Activated CD4-positive, alpha-beta memory T cell treated with anti-CD3 and anti-CD28 coated beads, Interleukin-2, amount 10 ng/mL, durations not matched to agents 7 days and 5 days (primary cell): Measurements from ENCODE around the gene ULK3. TPM values are rescaled to one million over a fixed set of nuclear protein-coding genes. Genes with fewer than 3 reads are reported as not detected.

ENCODE experiments used
- CTCF ChIA-PET: fragments of 350-600 bp; sonication (Branson Sonifier 250); formaldehyde crosslinking; loops from one replicate; lab custom pipeline; 2021; ENCODE audit warnings: antibody characterized with exemption, inconsistent platforms; lab: Charles Lee
- POLR2A ChIA-PET: fragments of 350-600 bp; sonication (Branson Sonifier 250); formaldehyde crosslinking; loops from one replicate; lab custom pipeline; 2021; ENCODE audit warnings: antibody characterized with exemption; lab: Charles Lee
- DNase-seq: peaks from one replicate; pipeline ENCODE4 v3.0.0-alpha.2; 2020
- H3K27ac Mint-ChIP-seq: one replicate; pipeline ENCODE4 v1.8.0; 2021; ENCODE audit warnings: mild to moderate bottlenecking, mixed read lengths
- H3K27me3 Mint-ChIP-seq: one replicate; pipeline ENCODE4 v1.8.0; 2021; ENCODE audit warnings: mixed read lengths
- H3K36me3 Mint-ChIP-seq: one replicate; pipeline ENCODE4 v1.8.0; 2021; ENCODE audit warnings: low read depth, mixed read lengths
- H3K4me1 Mint-ChIP-seq: one replicate; pipeline ENCODE4 v1.8.0; 2021; ENCODE audit warnings: mixed read lengths
- H3K4me3 Mint-ChIP-seq: one replicate; pipeline ENCODE4 v1.8.0; 2021; ENCODE audit warnings: mild to moderate bottlenecking, mixed read lengths
- H3K9me3 Mint-ChIP-seq: one replicate; pipeline ENCODE4 v1.8.0; 2021; ENCODE audit warnings: mixed read lengths
- total RNA-seq, 2 experiments: library from RNA; stranded (reverse); gene quantifications; one replicate each; pipeline ENCODE4 v1.2.3, GENCODE V29; 2021

ULK3 gene
- total RNA-seq, 2 experiments from 2014 or later = 74.9 to 84.2 TPM

DNA sequence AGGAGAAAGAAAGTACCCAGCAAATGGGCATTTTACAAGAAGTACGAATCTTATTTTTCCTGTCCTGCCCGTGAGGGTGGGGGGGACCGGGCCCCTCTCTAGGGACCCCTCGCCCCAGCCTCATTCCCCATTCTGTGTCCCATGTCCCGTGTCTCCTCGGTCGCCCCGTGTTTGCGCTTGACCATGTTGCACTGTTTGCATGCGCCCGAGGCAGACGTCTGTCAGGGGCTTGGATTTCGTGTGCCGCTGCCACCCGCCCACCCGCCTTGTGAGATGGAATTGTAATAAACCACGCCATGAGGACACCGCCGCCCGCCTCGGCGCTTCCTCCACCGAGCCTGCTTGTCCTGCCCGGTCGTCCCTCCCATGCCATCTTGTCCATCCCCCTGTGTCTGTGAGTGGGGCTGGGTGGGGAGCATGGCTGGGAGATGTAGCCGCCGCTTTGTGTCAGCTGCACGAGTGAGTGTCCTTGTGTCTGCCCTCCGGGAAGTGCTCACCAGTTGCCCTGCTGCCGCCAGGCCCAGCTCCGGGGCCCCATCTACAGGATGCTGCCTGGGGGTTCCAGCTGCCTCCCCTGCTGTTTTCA, 40.0 kb downstream of the ULK3 start:
- H3K9me3 Mint-ChIP-seq = no peaks in the 10 kb centered on the region
- peaks cover 60% of the 10 kb centered on the region for H3K36me3 Mint-ChIP-seq
- ChIA-PET POLR2A (interaction anchor here (35.1 kb wide), 1 partner anchor 22 kb away, joined by 1214 read pairs; the partner anchor contains the start of gene CSK), CTCF (interaction anchor here (1.0 to 38.3 kb wide), 2 partner anchors 10 to 23 kb away, joined by 3 to 1235 read pairs; partner anchors contain the start of gene CSK)
- no peak for DNase-seq
- H3K27ac Mint-ChIP-seq = no peak overlapping the region
- H3K27me3 Mint-ChIP-seq = no peaks in the 10 kb centered on the region
- peaks cover 44% of the 10 kb centered on the region for H3K4me1 Mint-ChIP-seq
- H3K4me3 Mint-ChIP-seq = no peak overlapping the region

DNA sequence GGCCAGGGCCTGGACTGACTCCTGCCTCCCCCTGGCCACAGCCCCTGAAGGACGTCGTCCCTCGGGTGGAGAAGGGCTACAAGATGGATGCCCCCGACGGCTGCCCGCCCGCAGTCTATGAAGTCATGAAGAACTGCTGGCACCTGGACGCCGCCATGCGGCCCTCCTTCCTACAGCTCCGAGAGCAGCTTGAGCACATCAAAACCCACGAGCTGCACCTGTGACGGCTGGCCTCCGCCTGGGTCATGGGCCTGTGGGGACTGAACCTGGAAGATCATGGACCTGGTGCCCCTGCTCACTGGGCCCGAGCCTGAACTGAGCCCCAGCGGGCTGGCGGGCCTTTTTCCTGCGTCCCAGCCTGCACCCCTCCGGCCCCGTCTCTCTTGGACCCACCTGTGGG, 40.7 kb downstream of the ULK3 start:
- H3K9me3 Mint-ChIP-seq = no peaks in the 10 kb centered on the region
- peaks cover 65% of the 10 kb centered on the region for H3K36me3 Mint-ChIP-seq
- CTCF ChIA-PET = interaction anchor here (38.3 kb wide), 1 partner anchor 22 kb away, joined by 1235 read pairs; the partner anchor contains the start of gene CSK
- H3K4me3 Mint-ChIP-seq = no peak overlapping the region
- H3K27ac Mint-ChIP-seq = no peak overlapping the region
- no peaks in the 10 kb centered on the region for H3K27me3 Mint-ChIP-seq
- POLR2A ChIA-PET = interaction anchor here (0.6 to 35.1 kb wide), 3 partner anchors 21 to 273 kb away, joined by 3 to 1214 read pairs (median 3); partner anchors contain the start of gene CSK
- H3K4me1 Mint-ChIP-seq = peaks cover 49% of the 10 kb centered on the region
- DNase-seq = no peak

DNA sequence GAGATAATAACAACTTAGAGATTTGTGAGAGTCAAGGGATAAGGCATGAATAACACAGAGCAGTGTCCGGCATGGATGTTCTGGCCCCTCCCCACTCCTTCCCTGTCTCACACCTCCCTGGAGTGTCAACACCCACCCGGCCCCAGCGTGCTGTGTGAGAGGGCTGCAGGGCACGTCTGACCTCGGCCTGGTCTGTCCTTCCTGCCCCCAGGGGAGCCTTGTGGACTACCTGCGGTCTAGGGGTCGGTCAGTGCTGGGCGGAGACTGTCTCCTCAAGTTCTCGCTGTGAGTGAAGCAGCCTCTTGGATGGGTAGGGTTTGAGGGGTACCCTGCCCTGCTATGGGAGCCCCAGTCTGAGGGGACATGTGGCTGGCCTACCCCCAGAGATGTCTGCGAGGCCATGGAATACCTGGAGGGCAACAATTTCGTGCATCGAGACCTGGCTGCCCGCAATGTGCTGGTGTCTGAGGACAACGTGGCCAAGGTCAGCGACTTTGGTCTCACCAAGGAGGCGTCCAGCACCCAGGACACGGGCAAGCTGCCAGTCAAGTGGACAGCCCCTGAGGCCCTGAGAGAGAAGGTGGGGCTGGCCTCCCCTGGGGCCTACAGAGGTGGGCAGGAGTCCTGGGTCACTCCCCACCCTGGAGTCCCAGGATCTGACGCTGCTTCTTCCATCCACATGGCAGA, 41.5 kb downstream of the ULK3 start:
- POLR2A ChIA-PET = interaction anchor here (35.1 kb wide), 1 partner anchor 20 kb away, joined by 1214 read pairs; the partner anchor contains the start of gene CSK

DNA sequence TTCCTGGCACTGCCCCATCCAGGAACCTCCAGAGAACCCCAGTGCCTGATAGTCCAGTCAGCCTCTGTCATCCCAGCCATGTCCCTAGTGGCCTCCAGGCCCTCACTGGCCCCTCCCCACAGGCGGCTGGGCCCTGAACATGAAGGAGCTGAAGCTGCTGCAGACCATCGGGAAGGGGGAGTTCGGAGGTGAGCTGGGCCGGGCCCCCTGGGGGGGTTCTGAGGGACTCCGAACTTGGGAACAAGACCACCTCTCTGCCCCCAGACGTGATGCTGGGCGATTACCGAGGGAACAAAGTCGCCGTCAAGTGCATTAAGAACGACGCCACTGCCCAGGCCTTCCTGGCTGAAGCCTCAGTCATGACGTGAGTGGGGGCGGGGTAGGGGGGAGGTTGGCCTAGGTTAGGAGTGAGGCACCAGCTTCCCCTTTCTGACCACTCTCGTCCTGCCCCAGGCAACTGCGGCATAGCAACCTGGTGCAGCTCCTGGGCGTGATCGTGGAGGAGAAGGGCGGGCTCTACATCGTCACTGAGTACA, 42.3 kb downstream of the ULK3 start:
- Mint-ChIP-seq H3K9me3 (no peaks in the 10 kb centered on the region), H3K4me3 (no peak overlapping the region), H3K4me1 (peaks cover 50% of the 10 kb centered on the region), H3K27ac (no peak overlapping the region), H3K27me3 (no peaks in the 10 kb centered on the region), H3K36me3 (peaks cover 70% of the 10 kb centered on the region)
- ChIA-PET CTCF (interaction anchor here (1.1 to 38.3 kb wide), 3 partner anchors 21 to 101 kb away, joined by 3 to 1235 read pairs (median 3); partner anchors contain the start of genes CSK and ULK3), POLR2A (interaction anchor here (1.5 to 35.1 kb wide), 3 partner anchors 8 to 69 kb away, joined by 3 to 1214 read pairs (median 6); partner anchors contain the start of gene CSK)
- no peak for DNase-seq

More for the DNA sequence above, 41.5 kb downstream of the ULK3 start:
- H3K27ac Mint-ChIP-seq = no peak overlapping the region
- CTCF ChIA-PET = interaction anchor here (38.3 kb wide), 1 partner anchor 21 kb away, joined by 1235 read pairs; the partner anchor contains the start of gene CSK
- H3K36me3 Mint-ChIP-seq = peaks cover 65% of the 10 kb centered on the region
- no peak overlapping the region for H3K4me3 Mint-ChIP-seq
- H3K27me3 Mint-ChIP-seq = no peaks in the 10 kb centered on the region
- H3K4me1 Mint-ChIP-seq = peaks cover 45% of the 10 kb centered on the region
- DNase-seq = no peak
- H3K9me3 Mint-ChIP-seq = no peaks in the 10 kb centered on the region

DNA sequence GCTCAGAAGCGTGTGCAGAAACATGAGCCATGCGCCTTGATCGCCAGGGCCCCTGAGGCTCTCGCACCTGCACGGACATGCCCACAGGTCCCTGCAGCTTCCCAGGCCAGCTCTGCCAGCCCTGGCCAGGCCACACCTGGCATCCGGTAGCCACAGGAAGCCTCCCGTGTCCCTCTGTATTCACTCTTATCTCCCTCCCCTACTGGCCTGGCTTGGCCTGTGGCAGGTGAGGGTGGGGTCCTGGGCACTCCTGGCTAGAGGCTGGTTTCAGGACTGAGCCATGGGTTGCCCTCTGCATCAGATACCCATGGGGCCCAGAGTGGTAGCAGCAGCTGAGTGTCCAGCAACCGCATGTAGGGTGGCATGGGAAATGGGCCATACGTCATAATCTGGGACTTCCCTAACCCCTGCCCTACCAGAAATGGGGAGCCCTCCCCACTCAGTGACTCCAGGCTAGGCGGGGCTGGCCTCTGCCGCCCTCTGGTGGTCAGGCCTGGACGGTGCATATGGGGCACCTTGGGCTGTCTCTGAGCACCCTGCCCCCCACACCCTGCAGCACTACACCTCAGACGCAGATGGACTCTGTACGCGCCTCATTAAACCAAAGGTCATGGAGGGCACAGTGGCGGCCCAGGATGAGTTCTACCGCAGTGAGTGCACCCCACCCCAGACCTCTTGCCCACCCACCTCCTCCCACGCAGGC, 42.9 kb downstream of the ULK3 start:
- POLR2A ChIA-PET = interaction anchor here (0.8 to 35.1 kb wide), 7 partner anchors 9 to 164 kb away, joined by 3 to 1214 read pairs (median 3); partner anchors contain the start of gene CSK
- Mint-ChIP-seq H3K27me3 (no peaks in the 10 kb centered on the region), H3K27ac (peak overlapping the region; percentile 73), H3K36me3 (peaks cover 74% of the 10 kb centered on the region), H3K4me3 (no peak overlapping the region), H3K4me1 (peaks cover 56% of the 10 kb centered on the region), H3K9me3 (no peaks in the 10 kb centered on the region)
- CTCF ChIA-PET = interaction anchor here (0.5 to 38.3 kb wide), 11 partner anchors 15 to 333 kb away, joined by 3 to 1235 read pairs (median 3); partner anchors contain the start of genes CPLX3, CSK and ULK3
- DNase-seq = peak; percentile 89

DNA sequence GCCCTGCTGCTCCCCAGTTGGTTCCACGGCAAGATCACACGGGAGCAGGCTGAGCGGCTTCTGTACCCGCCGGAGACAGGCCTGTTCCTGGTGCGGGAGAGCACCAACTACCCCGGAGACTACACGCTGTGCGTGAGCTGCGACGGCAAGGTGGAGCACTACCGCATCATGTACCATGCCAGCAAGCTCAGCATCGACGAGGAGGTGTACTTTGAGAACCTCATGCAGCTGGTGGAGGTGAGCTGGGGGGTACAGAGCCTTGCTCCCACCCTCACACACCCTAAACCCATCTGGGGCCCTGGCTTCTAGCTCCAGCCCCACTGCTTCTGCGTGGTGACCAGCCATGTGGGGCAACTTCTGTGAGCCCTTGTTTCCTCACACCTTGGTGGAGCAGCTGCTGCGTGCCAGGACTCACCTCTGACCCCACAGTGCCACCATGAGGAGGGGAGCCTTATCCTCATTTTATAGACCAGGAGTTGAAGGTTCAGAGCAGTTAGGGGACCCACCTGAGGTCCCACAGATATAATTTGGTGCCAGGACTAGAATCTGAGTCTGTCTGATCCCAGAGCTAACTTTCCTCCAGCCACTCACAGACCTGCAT, 43.6 kb downstream of the ULK3 start:
- ChIA-PET POLR2A (interaction anchor here (0.8 to 35.1 kb wide), 7 partner anchors 9 to 164 kb away, joined by 3 to 1214 read pairs (median 3); partner anchors contain the start of gene CSK), CTCF (interaction anchor here (0.5 to 38.3 kb wide), 13 partner anchors 16 to 332 kb away, joined by 3 to 1235 read pairs (median 3); partner anchors contain the start of genes CPLX3, CSK and ULK3)
- Mint-ChIP-seq H3K9me3 (no peaks in the 10 kb centered on the region), H3K27me3 (no peaks in the 10 kb centered on the region), H3K36me3 (peaks cover 74% of the 10 kb centered on the region), H3K27ac (peak overlapping the region; percentile 73), H3K4me3 (no peak overlapping the region), H3K4me1 (peaks cover 60% of the 10 kb centered on the region)
- peak; percentile 39 for DNase-seq

DNA sequence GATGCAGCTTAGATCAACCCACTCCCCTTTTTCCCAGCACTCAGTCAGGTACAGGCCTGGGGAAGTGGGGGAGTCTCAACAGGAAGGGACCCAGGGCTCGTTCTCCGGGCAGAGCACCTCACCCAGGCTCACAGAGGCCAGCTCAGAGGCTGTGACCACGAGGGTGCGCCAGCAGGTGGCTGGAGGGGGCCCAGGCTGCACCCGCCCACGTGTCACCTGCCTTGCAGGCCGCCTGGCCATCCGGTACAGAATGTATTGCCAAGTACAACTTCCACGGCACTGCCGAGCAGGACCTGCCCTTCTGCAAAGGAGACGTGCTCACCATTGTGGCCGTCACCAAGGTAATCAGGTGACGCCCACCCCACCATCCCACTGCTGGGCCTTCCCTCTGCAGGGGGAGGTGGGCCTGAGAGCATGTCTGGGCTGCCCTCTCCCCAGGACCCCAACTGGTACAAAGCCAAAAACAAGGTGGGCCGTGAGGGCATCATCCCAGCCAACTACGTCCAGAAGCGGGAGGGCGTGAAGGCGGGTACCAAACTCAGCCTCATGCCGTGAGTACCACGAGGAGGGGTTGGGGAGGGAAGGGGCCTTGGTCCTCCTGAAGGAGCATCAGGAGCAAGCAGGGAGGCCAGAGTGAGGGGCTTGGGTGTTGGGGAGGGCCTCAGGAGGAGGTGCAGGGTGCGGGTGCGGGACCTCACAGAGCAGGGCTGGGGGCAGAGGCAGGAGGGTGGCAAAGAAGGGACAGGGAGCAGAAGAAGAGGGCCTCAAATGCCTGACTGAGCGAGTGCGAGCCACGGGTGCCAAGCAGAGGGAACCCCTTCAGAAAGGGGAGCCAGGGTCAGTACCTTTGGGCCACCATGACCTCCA, 44.3 kb downstream of the ULK3 start:
- ChIA-PET POLR2A (interaction anchor here (1.1 to 35.1 kb wide), 4 partner anchors 10 to 163 kb away, joined by 3 to 1214 read pairs (median 6); partner anchors contain the start of gene CSK), CTCF (interaction anchor here (0.5 to 38.3 kb wide), 7 partner anchors 17 to 180 kb away, joined by 3 to 1235 read pairs (median 3); partner anchors contain the start of genes CPLX3 and CSK)
- Mint-ChIP-seq H3K27me3 (no peaks in the 10 kb centered on the region), H3K4me1 (peaks cover 60% of the 10 kb centered on the region), H3K36me3 (peaks cover 67% of the 10 kb centered on the region), H3K4me3 (no peak overlapping the region), H3K9me3 (no peaks in the 10 kb centered on the region), H3K27ac (peak overlapping the region; percentile 73)
- no peak for DNase-seq

DNA sequence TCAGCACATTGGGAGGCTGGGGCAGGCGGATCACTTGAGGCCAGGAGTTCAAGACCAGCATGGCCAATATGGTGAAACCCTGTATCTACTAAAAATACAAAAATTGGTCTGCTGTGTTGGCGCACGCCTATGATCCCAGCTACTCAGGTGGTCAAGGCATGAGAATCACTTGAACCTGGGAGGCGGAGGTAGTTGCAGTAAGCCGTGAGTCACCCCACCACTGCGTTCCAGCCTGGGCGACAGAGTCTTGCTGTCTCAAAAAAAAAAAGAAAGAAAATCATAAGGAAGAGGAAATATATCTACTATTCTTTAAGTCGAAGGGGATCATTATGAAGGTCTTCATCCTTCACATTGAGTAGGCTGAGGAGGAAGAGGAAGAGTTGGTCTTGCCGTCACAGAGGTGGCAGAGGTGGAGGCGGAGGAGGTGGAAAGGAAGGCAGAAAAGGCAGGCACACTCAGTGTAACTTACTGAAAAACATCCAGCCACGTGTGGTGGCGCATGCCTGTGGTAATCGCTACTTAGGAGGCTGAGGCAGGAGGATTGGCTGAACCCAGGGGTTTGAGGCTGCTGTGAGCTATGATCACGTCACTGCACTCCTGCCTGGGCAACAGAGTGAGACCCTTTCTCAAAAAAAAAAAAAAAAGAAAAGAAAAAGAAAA, 46.9 kb downstream of the ULK3 start:
- Mint-ChIP-seq H3K9me3 (no peaks in the 10 kb centered on the region), H3K4me1 (peaks cover 85% of the 10 kb centered on the region), H3K27me3 (no peaks in the 10 kb centered on the region), H3K36me3 (peaks cover 58% of the 10 kb centered on the region), H3K4me3 (peak overlapping the region; percentile 19), H3K27ac (peak overlapping the region; percentile 85)
- CTCF ChIA-PET = interaction anchor here (0.7 to 38.3 kb wide), 6 partner anchors 16 to 178 kb away, joined by 3 to 1235 read pairs (median 4); partner anchors contain the start of gene CSK
- DNase-seq = peak; percentile 46
- POLR2A ChIA-PET = interaction anchor here (35.1 kb wide), 1 partner anchor 15 kb away, joined by 1214 read pairs; the partner anchor contains the start of gene CSK

DNA sequence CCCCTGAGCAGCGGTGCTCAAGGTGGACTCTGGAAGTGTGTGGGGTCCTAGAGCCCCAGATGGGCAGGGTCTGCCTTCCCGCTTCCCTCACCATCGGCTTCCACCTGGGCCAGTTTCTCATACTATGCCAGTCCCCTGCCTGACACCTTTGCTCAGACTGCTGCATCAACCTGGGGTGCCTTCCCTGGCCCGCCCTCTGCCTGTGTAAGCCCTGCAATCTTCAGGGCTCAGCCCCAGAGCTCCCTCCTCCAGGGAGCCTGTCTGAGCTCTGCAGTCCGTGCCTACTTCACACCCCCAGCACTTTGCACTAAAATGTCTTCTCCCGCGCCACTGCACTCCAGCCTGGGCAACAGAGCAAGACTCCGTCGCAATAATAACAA, 48.0 kb downstream of the ULK3 start:
- Mint-ChIP-seq H3K4me1 (peaks cover 90% of the 10 kb centered on the region), H3K27ac (peak overlapping the region; percentile 85), H3K9me3 (no peaks in the 10 kb centered on the region), H3K36me3 (peaks cover 59% of the 10 kb centered on the region), H3K27me3 (no peaks in the 10 kb centered on the region), H3K4me3 (no peak overlapping the region)
- ChIA-PET POLR2A (interaction anchor here (1.0 to 35.1 kb wide), 5 partner anchors 1 to 254 kb away, joined by 3 to 1214 read pairs (median 7); partner anchors contain the start of genes ARID3B, CSK, FAM219B and LMAN1L), CTCF (interaction anchor here (6.5 to 38.3 kb wide), 2 partner anchors 15 to 160 kb away, joined by 30 to 1235 read pairs; partner anchors contain the start of gene CSK)
- DNase-seq = no peak

DNA sequence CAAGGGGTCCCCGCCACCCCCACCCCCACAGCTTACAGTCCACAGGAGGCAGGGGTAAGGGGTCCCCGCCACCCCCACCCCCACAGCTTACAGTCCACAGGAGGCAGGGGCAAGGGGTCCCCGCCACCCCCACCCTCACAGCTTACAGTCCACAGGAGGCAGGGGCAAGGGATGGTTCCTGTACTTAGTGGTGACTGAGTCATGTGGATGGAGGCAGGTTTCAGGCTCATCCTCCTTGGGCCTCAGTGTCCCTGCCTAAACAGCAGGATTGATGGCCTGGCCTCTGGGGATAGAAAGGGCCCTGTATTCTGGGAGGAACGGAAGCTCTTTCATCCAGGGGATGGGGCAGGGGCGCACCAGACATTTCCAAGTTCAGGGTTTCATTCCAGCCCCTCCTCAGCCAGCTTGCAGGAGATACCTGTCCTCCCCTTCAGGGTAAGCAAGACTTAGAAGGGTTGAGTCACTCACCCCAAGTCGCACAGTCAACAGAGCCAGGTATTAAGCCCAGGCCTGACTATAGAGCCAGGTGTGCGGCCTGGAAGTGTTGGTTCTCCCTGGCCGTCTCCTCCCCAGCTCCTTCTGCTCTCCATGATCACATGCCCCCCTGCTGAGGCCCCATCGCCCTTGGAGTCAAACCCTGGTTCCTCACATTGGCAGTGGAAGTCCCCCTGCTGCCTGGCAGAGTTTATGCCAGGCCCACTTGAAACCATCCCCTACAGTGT, 48.5 kb downstream of the ULK3 start:
- Mint-ChIP-seq H3K9me3 (no peaks in the 10 kb centered on the region), H3K27ac (peak overlapping the region; percentile 85), H3K4me3 (no peak overlapping the region), H3K27me3 (no peaks in the 10 kb centered on the region), H3K36me3 (peaks cover 59% of the 10 kb centered on the region), H3K4me1 (peaks cover 90% of the 10 kb centered on the region)
- DNase-seq = no peak
- ChIA-PET POLR2A (interaction anchor here (0.8 to 35.1 kb wide), 6 partner anchors 1 to 254 kb away, joined by 3 to 1214 read pairs (median 6); partner anchors contain the start of genes ARID3B, CSK, FAM219B and LMAN1L), CTCF (interaction anchor here (0.7 to 38.3 kb wide), 10 partner anchors 13 to 178 kb away, joined by 3 to 1235 read pairs (median 5); partner anchors contain the start of genes CLK3, CSK and FAM219B)
